ENCODE data around the gene BET1L.
"Not testable (repeated sequence)": the region's sequence is repeated elsewhere in the genome, so short reads cannot be mapped to it uniquely, and the experiment has no call there.

BET1L gene

DNA sequence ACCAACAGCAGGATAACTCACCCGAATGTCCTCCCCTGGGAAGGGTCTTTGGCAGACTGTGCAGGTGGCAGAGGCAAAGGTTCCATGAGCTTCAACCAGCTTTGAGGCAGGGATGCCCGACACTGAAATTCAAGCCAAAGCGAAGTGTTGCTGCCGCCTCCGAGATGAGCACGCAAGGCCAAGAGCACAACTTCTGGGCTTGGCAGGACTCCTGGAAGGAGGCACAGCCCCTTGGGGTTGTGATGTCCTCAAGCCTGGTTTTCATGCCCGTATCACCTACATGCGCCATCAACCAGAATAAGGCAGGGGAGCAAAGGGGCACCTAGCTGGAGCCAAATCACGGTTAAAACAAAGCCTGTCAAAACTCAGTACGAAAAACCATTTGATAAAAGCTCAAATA lies 23.2 kb upstream of the BET1L start:
- DNase-seq (ENCODE audit: insufficient read length, low spot score) (no peak), FAIRE-seq (no peak)

DNA sequence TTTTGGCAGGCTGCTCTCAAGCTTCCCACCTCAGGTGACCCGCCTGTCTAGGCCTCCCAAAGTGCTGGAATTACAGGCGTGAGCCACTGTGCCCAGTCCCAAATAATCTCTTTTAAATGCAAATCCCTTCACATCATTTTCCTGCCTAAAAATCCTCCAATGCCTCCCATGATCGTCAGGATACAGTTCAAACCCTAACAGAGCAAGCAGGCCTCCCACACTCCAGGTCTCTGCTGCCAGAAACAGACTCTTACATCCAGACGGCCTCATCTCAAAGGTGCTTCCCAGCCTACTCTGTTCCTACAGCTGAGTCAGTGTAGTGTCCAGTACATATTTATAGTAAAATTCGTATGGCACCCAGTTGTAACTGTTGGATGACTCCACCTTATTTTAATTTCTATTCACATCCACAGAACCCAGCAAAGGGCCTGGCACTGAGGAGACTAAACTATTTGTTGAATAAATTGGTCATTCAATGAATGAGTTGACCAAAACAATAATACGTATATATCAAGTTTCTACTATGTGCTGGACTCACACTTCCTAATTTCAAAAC lies 20.7 kb upstream of the BET1L start:
- FAIRE-seq (no peak), DNase-seq (ENCODE audit: insufficient read length, low spot score) (no peak)

DNA sequence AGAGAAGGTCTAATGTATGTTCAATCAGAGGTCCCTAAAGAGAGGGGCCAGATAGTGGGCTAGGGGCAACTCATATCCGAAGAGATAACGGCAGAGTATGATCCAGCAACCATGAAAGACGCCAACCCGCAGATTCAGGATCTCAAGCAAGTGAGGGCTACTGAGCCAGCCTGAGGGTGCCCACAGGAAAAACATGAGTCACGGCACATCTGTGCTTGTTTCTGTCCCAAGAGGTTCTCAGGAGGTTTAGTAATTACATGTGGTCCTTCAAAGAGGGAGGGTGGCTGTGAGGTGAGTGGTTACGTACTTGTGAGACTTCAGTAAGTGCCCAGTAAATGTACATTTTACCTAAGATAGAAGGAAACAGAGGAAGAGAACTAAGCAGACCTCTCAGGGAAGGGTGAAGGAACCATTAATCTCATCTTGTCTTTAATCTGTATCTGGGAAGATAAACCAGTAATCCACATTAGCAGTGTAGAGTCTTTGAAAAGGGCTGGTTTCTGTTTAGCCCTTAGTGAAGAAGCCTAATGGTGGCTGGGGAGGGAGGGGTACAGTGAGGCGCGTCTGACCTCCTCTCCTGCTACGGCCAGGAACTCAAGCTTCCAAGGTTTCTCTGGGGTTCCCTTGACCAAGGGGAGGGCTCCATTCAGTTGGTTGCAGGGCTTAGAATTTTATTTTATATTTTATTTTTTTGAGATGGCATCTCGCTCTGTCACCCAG lies 18.7 kb upstream of the BET1L start:
- DNase-seq (ENCODE audit: insufficient read length, low spot score) (no peak), FAIRE-seq (no peak)

DNA sequence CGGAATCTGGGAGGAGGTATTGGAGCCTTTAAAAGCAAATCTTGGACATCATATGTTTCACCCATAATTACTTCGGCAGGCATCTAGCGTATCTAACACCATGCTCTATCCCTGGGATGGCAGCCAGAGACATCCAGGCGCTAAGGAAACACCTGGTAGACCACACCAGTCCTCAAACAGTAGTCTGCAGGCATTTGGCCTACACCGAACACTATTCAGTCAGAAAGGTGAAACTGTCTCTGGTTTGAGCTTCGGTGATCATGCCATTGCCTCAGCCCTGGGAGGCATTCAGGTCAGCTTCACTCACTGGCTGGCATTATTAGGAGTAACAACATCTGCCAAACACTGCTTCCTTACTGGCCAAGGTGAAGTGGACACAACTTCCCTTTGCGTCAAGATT lies 17.2 kb upstream of the BET1L start:
- DNase-seq (ENCODE audit: insufficient read length, low spot score), result no peak
- FAIRE-seq, result no peak

DNA sequence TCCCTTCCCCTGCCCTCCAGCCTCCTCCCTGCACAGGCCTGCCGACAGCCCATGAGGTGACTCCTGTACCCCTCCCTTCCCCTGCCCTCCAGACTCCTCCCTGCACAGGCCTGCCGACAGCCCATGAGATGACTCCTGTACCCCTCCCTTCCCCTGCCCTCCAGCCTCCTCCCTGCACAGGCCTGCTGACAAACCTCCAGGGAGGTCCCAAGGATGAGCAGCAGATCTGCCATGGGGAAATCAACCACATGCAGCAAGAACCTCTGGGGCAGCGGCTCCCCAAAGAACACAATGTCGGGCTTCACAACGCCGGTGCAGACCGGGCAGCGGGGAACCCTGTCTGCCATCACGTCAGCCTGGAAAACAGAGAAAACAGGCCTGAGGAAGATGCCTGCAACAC lies 16.7 kb upstream of the BET1L start:
- no peak for DNase-seq (ENCODE audit: insufficient read length, low spot score)
- no peak for FAIRE-seq

DNA sequence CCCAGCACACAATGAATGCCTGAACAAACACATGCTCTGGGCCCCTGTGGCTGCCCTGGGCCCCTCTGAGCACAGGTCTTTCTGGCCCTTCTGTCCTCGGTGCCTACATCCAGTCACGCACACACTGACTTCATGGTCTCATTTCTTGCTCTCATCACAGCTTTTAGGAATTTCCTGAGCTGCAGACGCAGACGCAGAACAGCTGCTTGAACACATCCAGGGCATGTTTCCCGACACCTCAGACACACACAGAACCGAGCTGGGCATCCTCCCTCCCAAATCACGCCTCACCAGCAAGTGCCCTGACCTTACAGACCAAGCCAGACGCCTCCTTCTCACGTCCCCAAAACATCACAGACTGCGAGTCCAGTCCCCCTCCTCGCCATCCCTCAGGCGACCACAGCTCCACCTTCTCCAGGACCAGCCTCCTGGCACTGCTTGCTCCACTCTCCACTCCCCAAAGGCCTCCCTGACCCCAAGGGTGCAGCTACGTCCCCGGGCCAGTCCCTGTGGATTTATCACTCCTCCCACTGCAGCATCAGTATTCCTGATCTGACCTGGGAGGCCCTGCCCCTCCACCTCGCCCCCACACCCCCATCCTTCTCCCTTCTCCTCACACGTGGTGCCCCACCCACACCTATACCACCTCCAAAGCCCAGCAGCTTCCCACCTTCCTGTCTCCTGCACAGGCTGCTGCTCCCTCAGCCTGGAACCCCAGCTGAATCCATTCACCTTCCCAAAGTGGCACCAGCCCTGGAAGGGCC lies 16.0 kb upstream of the BET1L start:
- DNase-seq (ENCODE audit: insufficient read length, low spot score), result no peak
- no peak for FAIRE-seq

DNA sequence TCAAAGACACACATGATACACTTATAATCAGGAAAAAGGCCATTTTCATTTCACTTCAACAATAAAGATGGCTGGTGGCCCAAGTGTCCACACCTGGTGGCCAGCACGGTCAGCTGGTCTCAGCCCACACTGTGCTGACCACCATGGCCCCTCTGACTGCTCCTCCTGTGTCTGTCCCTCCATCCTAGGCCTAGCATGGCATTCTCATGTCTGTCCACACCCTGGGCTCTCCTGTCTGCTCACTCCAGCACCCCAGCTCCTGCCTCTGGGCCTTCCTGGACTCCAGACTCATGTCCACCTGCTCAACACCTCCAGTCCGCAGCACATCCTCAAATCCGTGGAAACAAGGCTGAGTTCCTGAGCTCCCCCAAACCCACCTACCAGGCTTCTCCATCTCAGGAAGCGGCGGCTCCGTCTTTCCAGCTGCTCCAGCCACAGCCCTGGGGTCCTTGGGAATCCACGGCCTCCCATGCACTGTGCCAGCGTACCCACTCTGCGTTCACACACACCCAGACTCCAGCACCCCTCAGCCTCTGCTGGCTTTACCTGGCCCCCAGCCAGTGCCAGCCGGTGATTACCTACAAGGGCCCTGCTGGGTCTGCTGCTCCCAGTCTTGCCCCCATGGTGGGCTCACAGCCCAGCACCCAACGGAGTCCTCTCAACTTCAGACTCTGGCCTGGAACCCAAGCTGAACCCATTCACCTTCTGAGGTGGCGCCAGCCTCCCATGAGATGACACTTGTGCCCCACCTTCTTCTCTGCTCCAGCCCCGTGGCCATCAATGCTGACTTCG lies 15.0 kb upstream of the BET1L start:
- no peak for FAIRE-seq
- no peak for DNase-seq (ENCODE audit: insufficient read length, low spot score)

DNA sequence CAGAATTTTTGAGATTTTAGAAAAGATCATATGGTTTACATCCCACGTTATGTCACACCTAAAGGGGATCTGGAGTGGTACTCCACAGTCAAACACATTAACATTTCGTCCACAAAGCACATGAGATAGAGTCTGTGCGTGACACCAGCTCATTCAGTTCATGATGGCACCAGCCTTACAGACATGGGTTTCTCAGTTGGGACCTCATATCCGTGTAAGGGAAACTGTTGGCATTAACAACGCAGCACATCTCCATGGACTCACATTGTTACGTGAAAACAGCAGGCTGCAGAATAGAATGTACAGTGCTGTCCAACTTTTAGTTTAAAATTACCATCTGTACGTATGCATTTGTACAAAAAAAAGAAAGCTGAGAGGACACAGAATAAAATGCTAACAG lies 14.3 kb upstream of the BET1L start:
- DNase-seq (ENCODE audit: insufficient read length, low spot score) (no peak), FAIRE-seq (no peak)

DNA sequence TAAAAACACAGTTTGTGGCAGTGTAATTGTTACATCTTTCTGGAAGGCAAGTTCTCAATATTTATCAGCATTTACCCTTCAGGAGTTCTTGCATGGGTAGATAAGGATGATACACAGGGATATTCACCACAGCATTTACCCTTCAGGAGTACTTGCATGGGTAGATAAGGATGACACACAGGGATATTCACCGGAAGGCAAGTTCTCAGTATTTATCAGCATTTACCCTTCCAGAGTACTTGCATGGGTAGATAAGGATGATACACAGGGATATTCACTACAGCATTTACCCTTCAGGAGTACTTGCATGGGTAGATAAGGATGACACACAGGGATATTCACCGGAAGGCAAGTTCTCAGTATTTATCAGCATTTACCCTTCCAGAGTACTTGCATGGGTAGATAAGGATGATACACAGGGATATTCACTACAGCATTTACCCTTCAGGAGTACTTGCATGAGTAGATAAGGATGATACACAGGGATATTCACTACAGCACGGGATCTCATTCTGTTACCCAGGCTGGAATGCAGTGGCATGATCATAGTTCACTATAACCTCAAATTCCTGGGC lies 13.5 kb upstream of the BET1L start:
- peak; percentile 94 for FAIRE-seq
- not testable (repeated sequence) for DNase-seq (ENCODE audit: insufficient read length, low spot score)

DNA sequence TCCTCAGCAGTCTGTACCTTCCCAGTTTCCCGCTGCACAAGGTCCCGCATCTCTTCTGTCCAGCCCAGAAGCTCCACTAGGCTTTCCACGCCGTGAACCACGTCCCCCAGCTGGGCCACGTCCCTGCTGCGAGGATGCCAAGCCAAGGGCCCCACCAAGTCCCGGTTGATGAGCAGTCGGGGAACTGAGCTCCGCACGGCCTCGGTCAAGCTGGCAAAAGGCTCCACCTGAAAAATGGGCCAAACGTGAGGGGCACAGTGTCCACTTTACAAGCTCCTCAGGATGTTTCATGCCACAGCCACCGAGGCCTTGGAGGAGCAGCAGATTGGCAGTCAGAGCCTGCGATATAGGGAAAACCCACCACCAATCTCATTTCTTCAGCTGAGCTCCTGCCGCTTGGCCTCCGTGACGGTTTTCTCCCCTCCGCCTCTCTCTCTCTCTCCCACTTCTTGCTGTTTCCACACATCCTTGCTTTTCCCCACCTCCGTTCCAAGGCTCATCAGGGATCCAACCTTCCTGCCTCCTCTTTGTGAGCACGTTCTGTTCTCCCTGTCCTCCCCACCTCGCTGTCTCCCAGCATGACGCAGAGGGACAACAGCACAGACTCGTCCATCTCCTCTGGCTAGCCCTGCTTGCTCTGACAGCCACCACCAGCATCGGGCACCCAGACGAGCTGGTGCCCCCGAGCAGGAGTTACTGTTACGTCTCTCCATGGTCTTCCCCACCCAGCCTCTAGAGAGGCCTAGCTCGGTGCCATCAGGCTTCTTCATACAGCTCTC lies 11.8 kb upstream of the BET1L start:
- FAIRE-seq (no peak), DNase-seq (ENCODE audit: insufficient read length, low spot score) (no peak)

DNA sequence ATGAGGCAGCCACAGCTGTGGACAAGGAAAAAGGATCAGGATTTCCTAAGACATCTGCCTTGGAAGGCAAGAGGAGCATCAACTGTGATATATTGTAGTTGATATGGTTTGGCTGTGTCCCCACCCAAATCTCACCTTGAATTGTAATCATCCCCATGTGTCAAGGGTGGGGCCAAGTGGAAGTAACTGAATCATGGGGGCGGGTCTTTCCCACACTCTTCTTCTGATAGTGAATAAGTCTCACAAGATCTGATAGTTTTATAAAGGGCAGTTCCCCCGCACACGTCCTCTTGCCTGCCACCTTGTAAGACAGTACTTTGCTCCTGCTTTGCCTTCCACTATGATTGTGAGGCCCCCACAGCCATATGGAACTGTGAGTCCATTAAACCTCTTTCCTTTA lies 10.5 kb upstream of the BET1L start:
- FAIRE-seq (no peak), DNase-seq (ENCODE audit: insufficient read length, low spot score) (no peak)

DNA sequence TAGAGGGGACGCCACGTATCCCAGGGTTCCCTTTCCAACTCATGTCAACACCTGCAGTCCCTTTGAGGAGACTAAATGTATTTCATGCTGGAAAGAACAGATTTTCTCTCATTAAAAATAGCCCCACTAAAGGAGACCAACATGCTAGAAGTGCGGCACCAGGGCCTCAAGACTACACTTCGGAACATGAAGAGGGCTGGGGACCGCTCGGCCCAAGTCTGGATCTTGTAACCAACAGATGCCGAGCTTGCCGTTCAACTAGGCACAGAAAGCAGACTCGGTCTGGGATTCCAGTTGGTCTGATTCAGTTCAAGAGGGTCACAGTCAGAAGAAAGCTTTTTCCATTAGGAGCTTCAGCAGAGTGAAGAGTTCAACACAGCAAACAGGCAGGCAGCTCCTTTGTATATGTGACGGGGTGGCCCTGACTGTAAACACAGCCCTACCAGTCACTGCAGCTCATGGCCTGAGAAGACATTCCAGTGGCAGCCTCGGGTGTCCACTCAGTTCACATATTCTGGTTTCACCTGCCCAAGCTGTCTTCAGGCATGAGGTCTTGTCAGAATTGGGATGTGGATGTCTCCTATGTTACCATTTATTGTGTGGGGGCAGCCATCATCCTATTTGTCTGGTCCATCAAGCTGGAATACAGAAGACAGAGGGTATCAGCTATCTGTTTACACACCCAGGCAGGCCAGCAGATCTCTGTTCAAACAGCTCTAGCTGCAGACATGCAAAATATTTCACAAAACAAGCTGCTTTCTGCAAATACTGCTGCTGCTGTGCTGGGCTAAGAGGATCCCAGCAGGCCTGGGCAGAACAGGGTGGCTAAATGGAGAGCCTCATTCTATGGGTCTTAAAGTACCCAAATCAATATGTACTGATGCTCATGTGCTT lies 9.1 kb upstream of the BET1L start:
- FAIRE-seq, result no peak
- no peak for DNase-seq (ENCODE audit: insufficient read length, low spot score)

DNA sequence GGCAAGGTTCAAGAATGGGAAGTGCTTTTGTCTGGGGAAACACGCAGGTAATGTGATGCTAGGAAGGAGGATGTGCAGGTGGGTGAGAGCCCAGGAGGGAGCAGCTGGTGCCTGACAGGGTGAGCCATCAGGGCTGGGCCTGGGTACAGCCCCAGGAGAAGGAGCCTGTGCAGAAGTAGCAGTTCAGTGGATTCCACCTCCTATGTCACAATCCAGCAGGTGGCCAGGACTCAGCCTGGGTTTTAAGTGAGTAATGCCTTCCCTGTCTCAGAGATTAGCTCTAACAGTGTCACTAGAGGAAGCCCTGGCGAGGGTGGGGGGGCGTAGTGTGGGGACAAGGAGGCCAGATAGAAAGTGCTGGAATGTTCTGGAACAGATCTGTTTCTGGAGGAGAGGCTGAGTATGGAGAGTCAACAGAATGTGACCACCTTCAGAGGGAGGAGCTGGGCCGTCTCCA lies 8.4 kb upstream of the BET1L start:
- FAIRE-seq (no peak), DNase-seq (ENCODE audit: insufficient read length, low spot score) (no peak)

DNA sequence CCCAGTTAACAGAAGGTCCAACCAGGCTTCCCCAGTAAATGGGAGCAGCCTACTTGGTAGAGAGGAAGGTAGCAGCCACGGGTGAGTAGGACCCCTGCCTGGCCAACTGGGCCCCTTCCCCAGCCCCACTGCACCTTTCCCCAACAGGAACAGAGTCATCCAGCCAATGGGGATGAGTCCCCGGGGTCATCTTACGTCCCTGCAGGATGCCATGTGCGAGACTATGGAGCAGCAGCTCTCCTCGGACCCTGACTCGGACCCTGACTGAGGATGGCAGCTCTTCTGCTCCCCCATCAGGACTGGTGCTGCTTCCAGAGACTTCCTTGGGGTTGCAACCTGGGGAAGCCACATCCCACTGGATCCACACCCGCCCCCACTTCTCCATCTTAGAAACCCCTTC lies 6.9 kb upstream of the BET1L start:
- no peak for DNase-seq (ENCODE audit: insufficient read length, low spot score)
- FAIRE-seq, result no peak

DNA sequence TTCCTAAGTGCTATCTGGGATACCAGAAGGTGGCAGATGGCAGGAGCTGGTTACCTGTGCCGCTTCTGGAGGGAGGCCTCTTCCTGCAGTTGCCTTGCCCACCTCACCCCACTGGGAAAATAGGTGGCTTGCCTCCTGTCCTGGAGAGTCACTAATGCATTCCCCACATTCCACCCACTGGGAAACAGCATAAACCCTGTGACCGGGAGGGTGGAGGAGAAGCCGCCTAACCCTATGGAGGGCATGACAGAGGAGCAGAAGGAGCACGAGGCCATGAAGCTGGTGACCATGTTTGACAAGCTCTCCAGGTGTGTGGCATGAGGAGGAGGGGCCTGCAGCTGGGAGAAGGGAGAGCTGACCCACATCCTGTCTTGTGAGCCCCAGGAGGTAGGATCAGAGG lies 5.9 kb upstream of the BET1L start:
- FAIRE-seq, result no peak
- DNase-seq (ENCODE audit: insufficient read length, low spot score), result no peak

DNA sequence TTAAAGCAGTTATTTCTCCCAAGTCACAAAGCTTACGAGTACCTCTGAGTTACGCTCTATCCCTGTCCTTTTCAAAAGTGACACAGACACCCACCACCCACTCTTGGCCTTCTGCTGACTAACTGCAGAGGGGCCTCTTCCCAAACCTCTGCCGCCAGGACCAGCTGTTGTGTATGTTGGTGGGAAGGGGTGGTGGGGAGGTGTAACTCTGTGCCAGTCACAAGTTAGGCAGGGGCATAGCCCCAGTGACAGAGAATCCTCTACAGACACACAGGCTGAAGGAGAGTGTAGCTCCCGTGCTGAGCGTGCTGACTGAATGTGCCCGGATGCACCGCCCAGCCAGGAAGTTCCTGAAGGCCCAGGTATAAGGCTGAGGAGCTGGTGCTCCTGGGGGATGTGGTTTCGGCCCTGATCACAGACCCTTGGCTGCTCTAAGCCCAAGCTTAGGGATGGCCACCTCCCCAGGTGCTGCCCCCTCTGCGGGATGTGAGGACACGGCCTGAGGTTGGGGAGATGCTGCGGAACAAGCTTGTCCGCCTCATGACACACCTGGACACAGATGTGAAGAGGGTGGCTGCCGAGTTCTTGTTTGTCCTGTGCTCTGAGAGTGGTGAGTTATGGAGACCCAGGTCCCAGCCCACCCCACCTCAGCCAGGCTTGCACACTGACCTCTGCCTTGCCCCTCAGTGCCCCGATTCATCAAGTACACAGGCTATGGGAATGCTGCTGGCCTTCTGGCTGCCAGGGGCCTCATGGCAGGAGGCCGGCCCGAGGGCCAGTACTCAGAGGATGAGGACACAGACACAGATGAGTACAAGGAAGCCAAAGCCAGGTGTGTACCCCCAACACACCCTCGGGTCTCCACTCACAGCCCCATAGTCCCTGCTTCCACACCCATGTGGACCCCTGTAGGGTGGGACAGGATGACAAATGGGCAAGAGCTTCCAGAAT lies 5.2 kb upstream of the BET1L start:
- DNase-seq (ENCODE audit: insufficient read length, low spot score) (no peak), FAIRE-seq (no peak)

DNA sequence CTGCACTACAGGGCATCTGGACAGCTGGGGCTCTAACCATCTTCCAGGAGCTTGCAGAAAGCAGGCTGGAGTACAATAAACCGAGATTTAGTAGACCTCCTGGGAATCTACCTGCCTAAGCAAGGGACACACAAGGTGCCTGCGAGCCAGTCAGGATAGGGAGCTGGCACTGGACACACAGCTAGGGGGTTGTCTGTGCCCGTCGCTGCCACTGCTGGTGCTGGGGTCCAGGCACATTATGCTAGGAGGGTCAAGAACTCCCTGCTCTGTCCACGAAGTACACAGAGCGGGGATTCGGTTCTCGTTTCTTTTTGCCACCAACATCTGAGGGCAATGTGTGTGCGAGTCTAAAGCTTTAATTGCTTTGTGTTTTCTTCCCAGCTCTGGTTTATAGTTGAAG lies 4.5 kb upstream of the BET1L start:
- FAIRE-seq (no peak), DNase-seq (ENCODE audit: insufficient read length, low spot score) (no peak)

DNA sequence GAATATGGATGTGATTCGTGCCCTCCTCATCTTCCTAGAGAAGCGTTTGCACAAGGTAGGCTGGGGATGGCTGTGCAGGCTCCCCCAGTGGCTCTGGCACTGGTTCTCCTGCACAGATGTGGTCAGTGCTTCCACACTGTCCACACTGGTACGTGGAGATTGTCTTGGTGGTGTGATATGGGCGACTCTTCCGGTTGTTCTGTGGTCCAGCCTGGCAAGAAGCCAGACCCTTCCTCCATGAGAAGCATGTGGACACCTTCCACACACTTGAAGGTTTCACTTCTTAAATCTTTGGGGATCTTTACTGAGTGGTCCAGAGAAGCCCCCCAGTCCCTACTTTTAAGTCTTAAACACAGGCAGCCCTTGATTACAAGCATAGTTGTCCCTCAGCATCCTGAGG lies 4.1 kb upstream of the BET1L start:
- DNase-seq (ENCODE audit: insufficient read length, low spot score) (no peak), FAIRE-seq (no peak)

All from HTR-8/SVneo (cell line).